Measurements from ENCODE around the gene ADPRHL1.

- no peak for TF ChIP-seq CTCF (IDR thresholded peaks at IDR 0.05; ENCODE audit: low read length)
- no peak for TF ChIP-seq EZH2 (optimal IDR thresholded peaks at IDR 0.05; ENCODE audit: low read depth, low read length)
- no peak for TF ChIP-seq EZH2phosphoT487 (IDR thresholded peaks at IDR 0.05; ENCODE audit: low read length)
These were observed 25.5 kb downstream of the ADPRHL1 start for GRCh38 chr13:113427562-113428468.

Measured in MM.1S (cell line).